Common myeloid progenitor, CD34-positive (primary cell): ENCODE measurements around the gene CDKN1A.
A peak's percentile ranks its signal among the peaks of the same experiment; 100 is the strongest.

ENCODE experiments used
- CTCF ChIA-PET: fragments of 350-600 bp; sonication (Branson Sonifier 250); formaldehyde crosslinking; loops from one replicate; lab custom pipeline; 2021; ENCODE audit warnings: antibody characterized with exemption; lab: Charles Lee
- POLR2A ChIA-PET: fragments of 350-600 bp; sonication (Branson Sonifier 250); formaldehyde crosslinking; loops from one replicate; lab custom pipeline; 2021; ENCODE audit warnings: antibody characterized with exemption; lab: Charles Lee
- DNase-seq, 3 donors: peaks; one replicate each; pipeline versions ENCODE4 v3.0.0 to v3.0.0-alpha.2; 2013
- H3K27ac ChIP-seq, 2 experiments: 1 replicate in 1 of 2; 2 replicates in 1 of 2; pipeline ENCODE4 v1.7.0; 2013; ENCODE audit warnings: inconsistent platforms in 2 of 2, low read length in 2 of 2, mild to moderate bottlenecking in 2 of 2, low read depth in 1 of 2, moderate library complexity in 1 of 2; ENCODE audit not compliant: severe bottlenecking in 2 of 2, insufficient read depth in 1 of 2, poor library complexity in 1 of 2
- H3K27me3 ChIP-seq, 5 experiments: replicated peaks in 2 of 5; 1 replicate in 3 of 5; 2 replicates in 2 of 5; pipeline versions ENCODE4 v1.6.1 to v1.7.0; 2013; ENCODE audit warnings: low read length in 4 of 5, mild to moderate bottlenecking in 2 of 5, moderate library complexity in 2 of 5, inconsistent platforms in 1 of 5; ENCODE audit not compliant: insufficient read depth in 5 of 5, control insufficient read depth in 4 of 5
- H3K36me3 ChIP-seq, 4 experiments: 1 replicate in 2 of 4; 2 replicates in 2 of 4; pipeline versions ENCODE4 v1.6.1 to v1.7.0; 2013; ENCODE audit warnings: low read length in 3 of 4, control low read depth in 1 of 4, mild to moderate bottlenecking in 1 of 4; ENCODE audit not compliant: control insufficient read depth in 4 of 4, insufficient read depth in 4 of 4
- H3K4me1 ChIP-seq, 4 experiments: 1 replicate in 3 of 4; 2 replicates in 1 of 4; pipeline versions ENCODE4 v1.6.1 to v1.7.1; 2013; ENCODE audit warnings: low read length in 3 of 4, mild to moderate bottlenecking in 3 of 4, control low read depth in 1 of 4, inconsistent platforms in 1 of 4, moderate library complexity in 1 of 4; ENCODE audit not compliant: control insufficient read depth in 4 of 4, insufficient read depth in 4 of 4; ENCODE audit errors: control extremely low read depth in 1 of 4
- H3K4me3 ChIP-seq, 7 experiments: 1 replicate in 4 of 7; 2 replicates in 3 of 7; pipeline versions ENCODE4 v1.5.1 to v1.7.0; 2013; ENCODE audit warnings: mild to moderate bottlenecking in 7 of 7, low read length in 6 of 7, moderate library complexity in 6 of 7, inconsistent platforms in 2 of 7, low read depth in 2 of 7, control low read depth in 1 of 7; ENCODE audit not compliant: insufficient read depth in 4 of 7, control insufficient read depth in 1 of 7; ENCODE audit errors: extremely low read depth in 1 of 7
- H3K9me3 ChIP-seq, 5 experiments: 1 replicate in 4 of 5; 2 replicates in 1 of 5; pipeline versions ENCODE4 v1.6.1 to v1.7.1; 2013; ENCODE audit warnings: low read length in 4 of 5, mild to moderate bottlenecking in 2 of 5, inconsistent platforms in 1 of 5, low read depth in 1 of 5, moderate library complexity in 1 of 5; ENCODE audit not compliant: control insufficient read depth in 4 of 5, insufficient read depth in 2 of 5; ENCODE audit errors: control extremely low read depth in 1 of 5
- WGBS: methylation state at CpG from one replicate; pipeline ENCODE4 v1.1.5; 2013; ENCODE audit not compliant: insufficient coverage; 5-methylcytosine and 5-hydroxymethylcytosine counted together

CDKN1A gene

DNA sequence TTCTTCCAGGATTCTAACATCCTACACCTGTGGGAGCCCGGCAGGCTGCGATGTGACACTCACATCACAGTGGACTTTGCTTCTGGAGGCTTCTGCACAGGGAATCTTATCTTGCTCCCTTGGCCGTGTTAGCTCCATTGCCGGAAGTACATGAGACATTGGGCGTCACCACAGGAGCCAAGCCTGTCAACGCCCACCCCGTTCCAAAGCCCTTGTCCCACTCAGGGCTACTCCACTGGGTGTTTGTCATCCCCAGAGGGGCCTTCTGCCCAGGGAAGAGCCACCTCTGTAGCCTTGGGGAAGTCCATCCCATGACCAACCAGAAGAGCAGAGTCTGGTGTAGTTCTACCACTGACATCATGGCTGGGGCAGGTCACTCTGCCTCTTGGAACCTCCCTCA is 20.8 kb downstream of the CDKN1A start:
- 70% methylated on average over 7 of the region's 7 CpGs for WGBS
- POLR2A ChIA-PET: no interaction called here
- H3K4me3 ChIP-seq: no peak overlapping the region

DNA sequence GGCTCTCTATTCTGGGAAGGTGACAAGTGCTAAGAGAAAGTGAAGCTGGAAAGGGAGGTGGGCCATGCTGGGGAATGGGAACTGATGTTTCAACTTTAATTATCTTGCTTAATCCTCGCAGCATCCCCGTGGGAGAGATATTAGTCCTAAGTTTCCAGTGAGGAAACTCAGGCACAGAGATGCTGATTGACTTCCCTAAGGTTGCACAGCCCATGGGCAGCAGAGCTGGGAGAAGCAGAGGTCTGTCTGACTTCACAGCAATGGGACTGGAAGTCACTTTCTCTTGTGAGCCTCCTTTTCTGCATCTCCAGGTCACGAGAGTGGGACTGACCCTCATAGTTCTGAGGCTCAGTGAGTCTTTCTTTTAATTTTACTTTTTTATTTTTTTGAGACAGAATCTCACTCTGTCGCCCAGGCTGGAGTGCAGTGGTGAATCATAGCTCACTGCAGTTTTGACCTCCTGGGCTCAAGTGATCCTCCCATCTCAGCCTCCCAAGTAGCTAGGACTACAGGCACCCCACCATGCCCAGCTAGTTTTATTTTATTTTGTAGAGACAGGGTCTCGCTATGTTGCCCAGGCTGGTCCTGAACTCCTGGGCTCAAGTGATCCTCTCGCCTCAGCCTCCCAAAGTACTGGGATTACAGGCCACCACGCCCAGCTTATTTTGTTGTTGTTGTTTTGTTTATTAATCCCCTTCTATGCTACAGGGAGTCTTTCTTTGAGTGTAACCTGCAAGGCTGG is 21.7 kb downstream of the CDKN1A start:
- no peak for DNase-seq
- H3K27ac ChIP-seq: no peak overlapping the region
- CTCF ChIA-PET: interaction anchor here (1.1 to 2.0 kb wide), 6 partner anchors 9 to 85 kb away, joined by 3 to 5 read pairs (median 4); no protein-coding TSS in a partner anchor
- POLR2A ChIA-PET: no interaction called here
- WGBS: 92% methylated on average over 3 of the region's 7 CpGs
- H3K9me3 ChIP-seq: no peaks in the 10 kb centered on the region
- peaks cover 0 to 1% (median 0%) of the 10 kb centered on the region in 4 experiments for H3K36me3 ChIP-seq
- H3K4me1 ChIP-seq: peaks cover 6 to 38% (median 28%) of the 10 kb centered on the region in 4 experiments
- H3K27me3 ChIP-seq: no peaks in the 10 kb centered on the region
- H3K4me3 ChIP-seq: no peak overlapping the region

More for the DNA sequence above, 20.8 kb downstream of the CDKN1A start:
- no peaks in the 10 kb centered on the region for H3K27me3 ChIP-seq
- H3K9me3 ChIP-seq: no peaks in the 10 kb centered on the region
- H3K36me3 ChIP-seq: no peaks in the 10 kb centered on the region
- H3K27ac ChIP-seq: no peak overlapping the region
- H3K4me1 ChIP-seq: peaks cover 6 to 38% (median 28%) of the 10 kb centered on the region in 4 experiments
- CTCF ChIA-PET: interaction anchor here (2.1 kb wide), 1 partner anchor 81 kb away, joined by 4 read pairs; no protein-coding TSS in a partner anchor
- no peak for DNase-seq

DNA sequence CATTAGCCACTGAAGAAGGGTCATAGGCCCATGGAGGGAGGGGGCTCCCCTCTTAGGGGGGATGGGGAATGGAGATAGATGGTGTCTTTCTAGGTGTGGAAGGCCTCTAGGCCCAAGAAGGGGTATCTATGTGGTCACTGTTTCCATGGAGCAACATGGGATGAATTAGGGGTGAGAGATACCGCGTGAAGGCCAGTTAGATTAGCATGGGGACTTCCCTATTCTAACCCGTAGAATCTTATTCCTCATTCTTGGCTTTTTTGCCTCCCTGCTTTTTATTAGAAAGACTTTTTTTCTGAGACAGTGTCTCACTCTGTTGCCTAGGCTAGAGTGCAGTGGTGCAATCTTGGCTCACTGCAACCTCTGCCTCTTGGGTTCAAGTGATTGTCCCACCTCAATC is 22.3 kb downstream of the CDKN1A start:
- POLR2A ChIA-PET: no interaction called here
- Histone ChIP-seq H3K4me1 (peaks cover 6 to 38% (median 28%) of the 10 kb centered on the region in 4 experiments), H3K9me3 (no peaks in the 10 kb centered on the region), H3K27ac (no peak overlapping the region), H3K36me3 (peaks cover 0 to 1% (median 0%) of the 10 kb centered on the region in 4 experiments), H3K4me3 (peak overlapping the region in 1 of 7 experiments; percentile 14), H3K27me3 (no peaks in the 10 kb centered on the region)
- CTCF ChIA-PET: interaction anchor here (1.1 to 2.0 kb wide), 6 partner anchors 9 to 86 kb away, joined by 3 to 5 read pairs (median 4); no protein-coding TSS in a partner anchor
- 69% methylated on average over 3 of the region's 3 CpGs for WGBS
- peak in 1 of 3 donors; percentile 64 for DNase-seq

- POLR2A ChIA-PET: interaction anchor here (0.6 kb wide), 1 partner anchor 17 kb away, joined by 3 read pairs; no protein-coding TSS in a partner anchor
- H3K36me3 ChIP-seq: peaks cover 0 to 3% (median 2%) of the 10 kb centered on the region in 4 experiments
- H3K27ac ChIP-seq: no peak overlapping the region
- no peaks in the 10 kb centered on the region for H3K9me3 ChIP-seq
- DNase-seq: peak in 2 of 3 donors; percentile 72 to 77
- CTCF ChIA-PET: interaction anchor here (1.3 to 2.0 kb wide), 4 partner anchors 8 to 84 kb away, joined by 3 to 5 read pairs (median 4); no protein-coding TSS in a partner anchor
- peak overlapping the region in 1 of 7 experiments; percentile 14 for H3K4me3 ChIP-seq
- WGBS: no CpG with 5 or more reads among the region's 3 CpGs
- H3K4me1 ChIP-seq: peaks cover 6 to 38% (median 28%) of the 10 kb centered on the region in 4 experiments
- no peaks in the 10 kb centered on the region for H3K27me3 ChIP-seq
Measured at GRCh38 chr6:36701401-36701991, 23.0 kb downstream of the CDKN1A start.

- CTCF ChIA-PET: interaction anchor here (2.4 to 2.5 kb wide), 2 partner anchors 15 to 88 kb away, joined by 8 to 11 read pairs; no protein-coding TSS in a partner anchor
- Histone ChIP-seq H3K4me3 (no peak overlapping the region), H3K27ac (no peak overlapping the region), H3K36me3 (peaks cover 0 to 3% (median 2%) of the 10 kb centered on the region in 4 experiments), H3K27me3 (no peaks in the 10 kb centered on the region), H3K9me3 (no peaks in the 10 kb centered on the region), H3K4me1 (peaks cover 6 to 35% (median 24%) of the 10 kb centered on the region in 4 experiments)
- POLR2A ChIA-PET: no interaction called here
- 94% methylated on average over 3 of the region's 3 CpGs for WGBS
- no peak for DNase-seq
Measured at GRCh38 chr6:36702656-36703055, 24.1 kb downstream of the CDKN1A start.

- CTCF ChIA-PET: interaction anchor here (0.6 to 2.5 kb wide), 3 partner anchors 15 to 88 kb away, joined by 3 to 11 read pairs (median 8); no protein-coding TSS in a partner anchor
- POLR2A ChIA-PET: no interaction called here
- WGBS: 100% methylated on average over 3 of the region's 5 CpGs
- Histone ChIP-seq H3K27ac (no peak overlapping the region), H3K4me1 (peaks cover 6 to 31% (median 20%) of the 10 kb centered on the region in 4 experiments), H3K27me3 (no peaks in the 10 kb centered on the region), H3K4me3 (no peak overlapping the region), H3K36me3 (peaks cover 0 to 3% (median 2%) of the 10 kb centered on the region in 4 experiments), H3K9me3 (no peaks in the 10 kb centered on the region)
- no peak for DNase-seq
Measured at GRCh38 chr6:36703081-36703606, 24.6 kb downstream of the CDKN1A start.
